ENCODE measurements around the gene LRTM2.
A peak's percentile ranks its signal among the peaks of the same experiment; 100 is the strongest.

The LRTM2 gene

GRCh38 chr12:1794440-1795090, 25.8 kb upstream of the LRTM2 start:
- no peaks in the 10 kb centered on the region for H3K4me1 ChIP-seq (ENCODE audit: insufficient read depth, poor library complexity, severe bottlenecking)
- DNase-seq (ENCODE audit: low spot score) (no peak), ATAC-seq (ENCODE audit: low read depth) (no peak)
- no peak overlapping the region for H3K27ac ChIP-seq (ENCODE audit: poor library complexity, severe bottlenecking)
- no peaks in the 10 kb centered on the region for H3K9me3 ChIP-seq (ENCODE audit: severe bottlenecking)
- no peak for TF ChIP-seq CTCF (IDR thresholded peaks at IDR 0.05; ENCODE audit: poor library complexity, severe bottlenecking)
- no peaks in the 10 kb centered on the region for H3K36me3 ChIP-seq (ENCODE audit: low read depth)
- no peaks in the 10 kb centered on the region for H3K27me3 ChIP-seq (ENCODE audit: insufficient read depth, poor library complexity, severe bottlenecking)
- H3K4me3 ChIP-seq (ENCODE audit: severe bottlenecking): no peak overlapping the region

GRCh38 chr12:1795221-1795784, 25.1 kb upstream of the LRTM2 start:
- no peak for TF ChIP-seq CTCF (IDR thresholded peaks at IDR 0.05; ENCODE audit: poor library complexity, severe bottlenecking)
- Histone ChIP-seq H3K4me1 (ENCODE audit: insufficient read depth, poor library complexity, severe bottlenecking) (no peaks in the 10 kb centered on the region), H3K27me3 (ENCODE audit: insufficient read depth, poor library complexity, severe bottlenecking) (no peaks in the 10 kb centered on the region), H3K36me3 (ENCODE audit: low read depth) (no peaks in the 10 kb centered on the region), H3K4me3 (ENCODE audit: severe bottlenecking) (no peak overlapping the region), H3K27ac (ENCODE audit: poor library complexity, severe bottlenecking) (no peak overlapping the region), H3K9me3 (ENCODE audit: severe bottlenecking) (no peaks in the 10 kb centered on the region)
- no peak for ATAC-seq (ENCODE audit: low read depth)
- peak; percentile 61 for DNase-seq (ENCODE audit: low spot score)

GRCh38 chr12:1795785-1796514, 24.4 kb upstream of the LRTM2 start:
- DNase-seq (ENCODE audit: low spot score) (peak; percentile 90), ATAC-seq (ENCODE audit: low read depth) (peak; percentile 96)
- Histone ChIP-seq H3K27me3 (ENCODE audit: insufficient read depth, poor library complexity, severe bottlenecking) (no peaks in the 10 kb centered on the region), H3K36me3 (ENCODE audit: low read depth) (no peaks in the 10 kb centered on the region), H3K4me3 (ENCODE audit: severe bottlenecking) (peak overlapping the region; percentile 25), H3K4me1 (ENCODE audit: insufficient read depth, poor library complexity, severe bottlenecking) (no peaks in the 10 kb centered on the region), H3K9me3 (ENCODE audit: severe bottlenecking) (no peaks in the 10 kb centered on the region), H3K27ac (ENCODE audit: poor library complexity, severe bottlenecking) (no peak overlapping the region)
- peak; percentile 98 for TF ChIP-seq CTCF (IDR thresholded peaks at IDR 0.05; ENCODE audit: poor library complexity, severe bottlenecking)

GRCh38 chr12:1796515-1797010, 23.8 kb upstream of the LRTM2 start:
- peak; percentile 10 for ATAC-seq (ENCODE audit: low read depth)
- Histone ChIP-seq H3K4me3 (ENCODE audit: severe bottlenecking) (peak overlapping the region; percentile 25), H3K27ac (ENCODE audit: poor library complexity, severe bottlenecking) (no peak overlapping the region), H3K36me3 (ENCODE audit: low read depth) (no peaks in the 10 kb centered on the region), H3K27me3 (ENCODE audit: insufficient read depth, poor library complexity, severe bottlenecking) (no peaks in the 10 kb centered on the region), H3K4me1 (ENCODE audit: insufficient read depth, poor library complexity, severe bottlenecking) (no peaks in the 10 kb centered on the region), H3K9me3 (ENCODE audit: severe bottlenecking) (no peaks in the 10 kb centered on the region)
- peak; percentile 68 for DNase-seq (ENCODE audit: low spot score)
- TF ChIP-seq CTCF (IDR thresholded peaks at IDR 0.05; ENCODE audit: poor library complexity, severe bottlenecking): no peak

Measured in RWPE2 (cell line).